ENCODE measurements around the gene PRRC2A. TPM values are rescaled to one million over a fixed set of nuclear protein-coding genes. Genes with fewer than 3 reads are reported as not detected.

The PRRC2A gene
- total RNA-seq, 1 donor from 2014 or later, result 117 TPM

DNA sequence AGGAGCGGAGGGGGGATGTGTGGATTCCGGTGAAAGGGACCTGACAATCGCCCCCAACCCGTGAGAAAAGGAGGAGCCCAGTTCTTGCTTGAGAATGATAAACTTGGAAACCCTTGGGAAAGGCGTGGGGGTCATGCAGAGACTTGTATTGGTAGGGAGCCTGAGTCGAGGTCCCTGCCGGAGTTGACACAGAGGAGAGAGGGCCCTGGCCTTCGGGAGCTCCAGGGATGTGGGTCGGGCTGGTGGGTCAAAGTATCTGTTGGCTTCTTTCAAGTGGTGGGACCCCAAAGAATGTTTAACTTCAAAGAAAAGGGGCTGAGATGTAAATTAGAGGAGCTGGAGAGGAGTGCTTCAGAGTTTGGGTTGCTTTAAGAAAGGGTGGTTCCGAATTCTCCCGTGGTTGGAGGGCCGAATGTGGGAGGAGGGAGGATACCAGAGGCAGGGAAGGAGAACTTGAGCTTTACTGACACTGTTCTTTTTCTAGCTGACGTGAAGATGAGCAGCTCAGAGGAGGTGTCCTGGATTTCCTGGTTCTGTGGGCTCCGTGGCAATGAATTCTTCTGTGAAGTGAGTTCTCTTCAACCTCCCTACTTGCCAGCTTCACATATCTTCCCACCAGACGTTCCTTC is 45.9 kb downstream of the PRRC2A start:
- no peak for DNase-seq (ENCODE audit: low read depth)
- H3K4me3 ChIP-seq (ENCODE audit: low read depth, low read length), result peak overlapping the region; percentile 99
- no peaks in the 10 kb centered on the region for H3K27me3 ChIP-seq (ENCODE audit: control insufficient read depth, insufficient read depth, low read length)
- peaks cover 12% of the 10 kb centered on the region for H3K36me3 ChIP-seq (ENCODE audit: control insufficient read depth, insufficient read depth, low read length)
- TF ChIP-seq CTCF (IDR thresholded peaks at IDR 0.05; ENCODE audit: insufficient read depth, low read length, poor library complexity, severe bottlenecking), result no peak

- Histone ChIP-seq H3K4me3 (ENCODE audit: low read depth, low read length) (no peak within 1 kb of the TSS), H3K27me3 (ENCODE audit: control insufficient read depth, insufficient read depth, low read length) (no peaks in the 10 kb centered on the region), H3K36me3 (ENCODE audit: control insufficient read depth, insufficient read depth, low read length) (peaks cover 14% of the 10 kb centered on the region)
- TF ChIP-seq CTCF (IDR thresholded peaks at IDR 0.05; ENCODE audit: insufficient read depth, low read length, poor library complexity, severe bottlenecking), result no peak
- no peak for DNase-seq (ENCODE audit: low read depth)
Observed at GRCh38 chr6:31669676-31670075, 49.2 kb downstream of the PRRC2A start, which contains the start of gene LY6G5B. Gene LY6G5B, plus strand, starts transcription at chr6:31669976. Its CDS starts 975 bp downstream, at chr6:31670951.

DNA sequence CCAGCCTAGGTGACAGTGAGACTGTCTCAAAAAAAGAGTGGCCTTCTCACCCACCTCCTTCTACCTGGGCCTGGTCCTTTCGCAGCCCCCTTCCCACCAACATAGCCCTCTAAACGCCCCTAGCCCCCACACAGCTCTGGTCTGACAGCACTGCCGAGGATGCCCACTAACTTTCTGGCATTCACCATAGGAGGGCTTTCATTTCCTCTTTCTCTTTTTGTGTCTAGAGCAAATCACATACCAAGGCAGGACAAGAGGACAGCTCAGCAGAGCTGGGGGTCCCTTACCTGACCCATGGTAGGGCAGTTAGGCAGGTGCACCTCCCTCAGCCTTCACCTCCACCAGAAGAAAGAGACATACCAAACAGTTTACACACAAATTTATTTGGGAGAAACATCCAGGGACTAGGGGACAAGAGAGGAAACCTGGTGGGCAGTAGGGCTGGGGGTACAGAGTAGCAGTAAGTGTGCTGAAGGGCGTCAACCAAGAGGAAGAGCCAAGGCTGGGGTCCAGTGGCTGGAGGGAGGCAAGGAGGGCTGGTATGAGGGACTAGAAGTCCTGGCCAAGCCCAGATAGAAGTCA is 55.9 kb downstream of the PRRC2A start:
- H3K4me3 ChIP-seq (ENCODE audit: low read depth, low read length), result no peak overlapping the region

GRCh38 chr6:31676904-31677303 is 56.4 kb downstream of the PRRC2A start:
- H3K4me3 ChIP-seq (ENCODE audit: low read depth, low read length), result no peak overlapping the region
- H3K36me3 ChIP-seq (ENCODE audit: control insufficient read depth, insufficient read depth, low read length), result peaks cover 1% of the 10 kb centered on the region
- H3K27me3 ChIP-seq (ENCODE audit: control insufficient read depth, insufficient read depth, low read length), result no peaks in the 10 kb centered on the region
- TF ChIP-seq CTCF (IDR thresholded peaks at IDR 0.05; ENCODE audit: insufficient read depth, low read length, poor library complexity, severe bottlenecking), result no peak
- no peak for DNase-seq (ENCODE audit: low read depth)

More for the DNA sequence above, 55.9 kb downstream of the PRRC2A start:
- Histone ChIP-seq H3K36me3 (ENCODE audit: control insufficient read depth, insufficient read depth, low read length) (peaks cover 1% of the 10 kb centered on the region), H3K27me3 (ENCODE audit: control insufficient read depth, insufficient read depth, low read length) (no peaks in the 10 kb centered on the region)
- no peak for DNase-seq (ENCODE audit: low read depth)
- no peak for TF ChIP-seq CTCF (IDR thresholded peaks at IDR 0.05; ENCODE audit: insufficient read depth, low read length, poor library complexity, severe bottlenecking)

DNA sequence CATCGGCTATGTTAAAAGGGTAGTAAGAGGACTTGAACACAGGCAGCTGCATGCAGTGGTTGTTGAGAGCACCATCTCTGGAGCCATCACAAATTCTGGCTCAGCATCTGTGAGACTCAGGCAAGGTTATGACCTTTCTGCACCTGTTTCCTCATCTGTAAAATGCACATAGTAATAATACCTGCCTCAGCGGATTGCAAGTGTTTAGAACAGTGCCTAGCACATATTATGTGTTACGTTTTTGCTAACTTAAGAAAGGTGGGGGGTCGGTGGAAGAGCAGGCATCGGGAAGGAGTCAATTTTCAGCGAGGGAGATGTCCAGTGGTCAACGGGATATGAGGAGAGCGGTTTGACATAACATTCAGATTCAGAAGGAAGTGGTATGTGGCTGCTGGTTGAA is 57.4 kb downstream of the PRRC2A start:
- DNase-seq (ENCODE audit: low read depth), result no peak
- Histone ChIP-seq H3K27me3 (ENCODE audit: control insufficient read depth, insufficient read depth, low read length) (no peaks in the 10 kb centered on the region), H3K36me3 (ENCODE audit: control insufficient read depth, insufficient read depth, low read length) (peaks cover 1% of the 10 kb centered on the region), H3K4me3 (ENCODE audit: low read depth, low read length) (no peak overlapping the region)
- TF ChIP-seq CTCF (IDR thresholded peaks at IDR 0.05; ENCODE audit: insufficient read depth, low read length, poor library complexity, severe bottlenecking), result no peak

Measured in kidney epithelial cell (primary cell).